Urinary bladder (tissue), 4 donors: ENCODE measurements around the gene GPR160. TPM values are rescaled to one million over a fixed set of nuclear protein-coding genes. Genes with fewer than 3 reads are reported as not detected.
A peak's percentile ranks its signal among the peaks of the same experiment; 100 is the strongest.

Experiments used
- DNase-seq: peaks from one replicate; pipeline ENCODE4 v3.0.0-alpha.2; 2015; ENCODE audit errors: extremely low spot score
- H3K27ac ChIP-seq: one replicate; pipeline ENCODE4 v1.5.1; 2013; ENCODE audit warnings: low read depth, mild to moderate bottlenecking, moderate library complexity
- H3K36me3 ChIP-seq: one replicate; pipeline ENCODE4 v1.6.1; 2013; ENCODE audit warnings: mild to moderate bottlenecking, moderate library complexity; ENCODE audit not compliant: insufficient read depth
- H3K4me1 ChIP-seq: one replicate; pipeline ENCODE4 v1.6.1; 2013; ENCODE audit warnings: mild to moderate bottlenecking, moderate library complexity; ENCODE audit not compliant: insufficient read depth
- H3K4me3 ChIP-seq: one replicate; pipeline ENCODE4 v1.5.1; 2013; ENCODE audit warnings: low read depth, low read length
- WGBS: extraction: QIAGEN DNeasy Blood & Tissue Kit; methylation state at CpG from one replicate; pipeline ENCODE4 v1.1.7; 2013; 5-methylcytosine and 5-hydroxymethylcytosine counted together
- polyA plus RNA-seq: library from polyadenylated mRNA; stranded (reverse); fragments of 200-250 nt; gene quantifications from one replicate; pipeline ENCODE4 v1.2.3, GENCODE V29; 2013
- total RNA-seq: library from RNA; depleted of rRNA; stranded (reverse); fragments of >200 nt; gene quantifications from one replicate; pipeline ENCODE4 v1.2.3, GENCODE V29; 2014
- donor health status: healthy with polysubstance abuse.
- donor health status: healthy.

The GPR160 gene
- total and polyA plus RNA-seq, 2 donors, result 4.0 to 25.9 TPM

DNA sequence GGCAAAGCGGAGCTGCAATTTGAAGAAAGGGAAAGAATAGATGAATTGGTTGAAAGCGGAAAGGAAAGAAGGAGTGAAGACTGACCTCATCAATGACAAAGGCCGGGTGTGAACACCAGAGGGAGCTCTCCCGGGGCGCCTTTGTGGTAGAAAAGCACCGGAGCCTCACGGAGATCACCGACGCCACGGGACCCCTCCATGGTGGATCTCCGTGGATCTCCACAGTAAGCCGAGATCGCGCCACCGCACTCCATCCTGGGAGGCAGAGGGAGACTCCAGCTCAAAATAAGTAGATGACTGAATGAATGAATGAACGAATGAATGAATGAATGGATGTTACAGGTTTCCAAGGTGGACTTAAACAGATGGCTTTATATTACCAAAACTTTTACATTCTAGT, 25.0 kb downstream of the GPR160 start:
- H3K4me1 ChIP-seq, result no peaks in the 10 kb centered on the region
- 96% methylated on average over 16 of the region's 16 CpGs for WGBS

DNA sequence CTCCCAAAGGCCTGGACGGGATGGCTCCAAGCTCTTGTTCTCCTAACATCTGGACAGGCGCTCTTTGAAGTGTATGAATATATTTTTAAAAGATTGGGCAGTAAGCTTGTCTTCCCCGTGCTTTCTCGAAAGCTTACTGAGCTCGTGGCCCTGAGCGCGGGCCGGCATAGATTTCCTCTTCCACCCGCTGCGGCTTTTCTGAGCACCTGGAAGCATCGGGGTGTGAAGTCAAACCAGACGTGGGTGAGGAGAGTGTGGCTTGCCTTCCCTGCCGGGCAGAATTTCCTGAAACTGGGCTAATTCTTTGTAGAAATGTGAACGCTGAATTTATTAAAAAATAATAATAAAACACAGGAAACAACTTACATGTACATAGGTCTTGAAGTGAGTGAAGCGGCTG, 25.9 kb downstream of the GPR160 start:
- WGBS, result 92% methylated on average over 15 of the region's 15 CpGs
- Histone ChIP-seq H3K36me3 (no peaks in the 10 kb centered on the region), H3K4me3 (no peak overlapping the region), H3K27ac (no peak overlapping the region), H3K4me1 (no peaks in the 10 kb centered on the region)
- DNase-seq, result no peak

More for the DNA sequence above, 25.0 kb downstream of the GPR160 start:
- no peaks in the 10 kb centered on the region for H3K36me3 ChIP-seq
- no peak overlapping the region for H3K4me3 ChIP-seq
- DNase-seq, result no peak
- no peak overlapping the region for H3K27ac ChIP-seq

DNA sequence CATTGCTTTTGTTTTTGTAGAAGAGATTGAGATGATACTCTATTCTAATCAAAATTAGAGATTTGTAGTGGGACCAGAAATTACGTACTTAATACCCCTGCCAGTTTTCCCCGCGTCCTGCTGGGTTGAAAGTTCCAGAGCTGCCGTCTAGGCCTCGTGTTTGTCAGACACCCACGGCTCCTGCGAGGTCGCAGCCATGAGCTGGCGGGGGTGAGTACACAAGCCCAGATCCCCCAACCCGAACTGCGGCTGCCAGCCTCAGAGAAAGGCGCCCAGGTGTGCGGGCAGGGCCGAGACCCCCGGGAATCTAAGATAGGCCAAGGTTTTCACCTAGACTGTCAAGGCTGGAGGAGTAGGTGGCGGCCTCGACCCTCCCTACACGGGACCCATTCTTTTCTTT, 26.3 kb downstream of the GPR160 start:
- H3K27ac ChIP-seq, result no peak overlapping the region
- H3K4me3 ChIP-seq, result no peak overlapping the region
- WGBS, result 92% methylated on average over 18 of the region's 18 CpGs
- H3K4me1 ChIP-seq, result no peaks in the 10 kb centered on the region
- no peak for DNase-seq
- no peaks in the 10 kb centered on the region for H3K36me3 ChIP-seq

DNA sequence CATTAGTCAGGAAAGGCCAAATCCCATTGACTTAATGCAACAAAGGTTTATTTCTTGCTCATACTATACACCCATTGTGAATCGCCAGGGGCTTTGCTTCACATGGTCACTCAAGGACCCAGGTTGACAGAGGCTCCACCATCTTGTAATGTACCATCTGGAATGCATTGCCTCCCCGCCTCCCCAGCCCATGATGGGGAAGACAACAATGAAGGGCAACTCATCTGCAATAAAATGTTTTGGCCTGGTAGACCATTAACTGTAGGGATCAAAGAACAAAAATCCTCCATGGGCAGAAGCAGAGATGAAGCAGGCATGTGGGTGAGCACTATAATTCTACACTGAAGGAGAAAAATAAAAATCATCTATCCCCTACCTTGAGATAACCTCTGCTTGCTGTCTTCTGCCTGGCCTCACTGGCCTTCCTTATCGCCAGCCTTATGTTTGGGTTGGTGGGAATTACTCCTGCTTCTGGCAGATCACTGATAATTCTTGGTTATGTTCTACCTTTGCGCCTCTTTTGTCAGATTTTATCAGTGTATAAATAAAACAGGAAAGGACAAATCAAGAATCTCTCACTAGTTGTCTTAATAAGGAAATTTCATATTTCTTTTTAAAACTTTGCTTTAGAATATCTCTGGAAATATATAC, 37.8 kb downstream of the GPR160 start:
- Histone ChIP-seq H3K36me3 (no peaks in the 10 kb centered on the region), H3K27ac (no peak overlapping the region), H3K4me1 (no peaks in the 10 kb centered on the region), H3K4me3 (no peak overlapping the region)
- no peak for DNase-seq
- WGBS, result 90% methylated on average over 4 of the region's 4 CpGs

DNA sequence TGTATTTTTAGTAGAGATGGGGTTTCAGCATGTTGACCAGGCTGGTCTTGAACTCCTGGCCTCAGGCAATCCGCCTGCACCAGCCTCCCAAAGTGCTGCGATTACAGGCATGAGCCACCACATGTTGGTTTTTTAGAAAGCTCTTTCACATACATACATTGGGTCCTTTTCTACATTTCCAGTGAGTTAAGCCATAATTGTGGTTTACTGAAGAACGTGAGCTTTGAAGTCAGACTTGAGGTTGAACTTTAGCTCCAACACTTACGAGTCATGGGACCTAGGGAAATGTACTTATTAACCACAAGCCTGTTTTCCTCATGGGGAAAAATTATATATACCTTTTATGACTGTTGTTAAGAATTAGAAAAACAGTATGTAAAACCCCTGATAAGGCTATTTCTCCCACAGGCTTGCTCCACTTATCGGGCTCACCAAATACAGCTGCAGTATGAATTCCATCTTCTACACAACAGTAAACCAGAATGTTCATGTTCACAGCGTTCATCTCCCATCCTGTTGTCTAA, 39.0 kb downstream of the GPR160 start:
- Histone ChIP-seq H3K4me1 (no peaks in the 10 kb centered on the region), H3K4me3 (no peak overlapping the region), H3K36me3 (no peaks in the 10 kb centered on the region), H3K27ac (no peak overlapping the region)
- no peak for DNase-seq
- whole genome bisulfite sequencing, result 93% methylated on average over 6 of the region's 6 CpGs

DNA sequence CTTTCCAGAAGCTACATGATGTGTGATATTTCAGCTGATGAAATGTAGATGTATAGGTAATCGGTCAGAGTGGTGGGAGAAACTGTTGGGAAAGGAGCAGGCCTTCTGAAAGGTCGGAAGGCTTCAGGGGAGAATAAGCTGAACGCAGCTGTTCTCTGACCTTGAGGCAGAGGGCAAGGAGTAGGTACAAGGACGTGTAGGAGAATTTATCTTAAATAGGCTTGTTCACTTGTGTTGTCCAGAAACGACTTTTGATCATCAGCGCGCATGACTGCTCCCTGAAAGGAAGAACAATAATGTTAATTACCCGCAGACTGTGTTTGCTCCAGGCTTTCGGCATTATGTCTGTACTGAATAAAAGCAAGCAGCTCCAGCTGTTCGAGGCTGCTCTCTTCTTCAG, 39.6 kb downstream of the GPR160 start:
- no peaks in the 10 kb centered on the region for H3K36me3 ChIP-seq
- H3K4me1 ChIP-seq, result no peaks in the 10 kb centered on the region
- no peak for DNase-seq
- 90% methylated on average over 10 of the region's 10 CpGs for WGBS
- no peak overlapping the region for H3K27ac ChIP-seq
- no peak overlapping the region for H3K4me3 ChIP-seq

DNA sequence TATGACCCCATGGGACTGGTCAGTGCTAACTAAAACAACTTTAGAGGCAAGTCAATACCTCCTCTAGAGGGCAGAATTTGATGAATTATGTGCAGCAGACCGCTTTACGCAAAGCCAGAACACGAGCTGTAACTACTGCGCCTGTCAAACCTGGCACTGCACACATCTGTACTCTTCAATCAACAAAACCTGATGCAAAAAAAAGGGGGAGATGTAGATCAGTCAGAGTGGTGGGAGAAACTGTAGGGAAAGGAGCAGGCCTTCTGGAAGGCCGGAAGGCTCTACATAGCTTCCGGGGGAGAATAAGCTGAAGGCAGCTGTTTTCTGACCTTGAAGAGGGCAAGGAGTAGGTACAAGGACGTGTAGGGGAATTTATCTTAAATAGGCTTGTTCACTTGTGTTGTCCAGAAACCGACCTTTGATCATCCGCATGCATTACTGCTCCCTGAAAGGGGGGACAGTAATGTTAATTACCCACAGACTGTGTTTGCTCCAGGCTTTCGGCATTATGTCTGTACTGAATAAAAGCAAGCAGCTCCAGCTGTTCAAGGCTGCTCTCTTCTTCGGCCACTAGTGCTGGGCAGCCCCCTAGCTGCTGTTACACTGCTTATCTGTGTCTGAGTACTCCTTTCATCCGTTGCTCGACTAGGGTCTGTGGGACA, 41.0 kb downstream of the GPR160 start:
- no peak for DNase-seq
- H3K36me3 ChIP-seq, result no peaks in the 10 kb centered on the region
- H3K27ac ChIP-seq, result no peak overlapping the region
- WGBS, result 76% methylated on average over 13 of the region's 13 CpGs
- no peak overlapping the region for H3K4me3 ChIP-seq
- H3K4me1 ChIP-seq, result no peaks in the 10 kb centered on the region

DNA sequence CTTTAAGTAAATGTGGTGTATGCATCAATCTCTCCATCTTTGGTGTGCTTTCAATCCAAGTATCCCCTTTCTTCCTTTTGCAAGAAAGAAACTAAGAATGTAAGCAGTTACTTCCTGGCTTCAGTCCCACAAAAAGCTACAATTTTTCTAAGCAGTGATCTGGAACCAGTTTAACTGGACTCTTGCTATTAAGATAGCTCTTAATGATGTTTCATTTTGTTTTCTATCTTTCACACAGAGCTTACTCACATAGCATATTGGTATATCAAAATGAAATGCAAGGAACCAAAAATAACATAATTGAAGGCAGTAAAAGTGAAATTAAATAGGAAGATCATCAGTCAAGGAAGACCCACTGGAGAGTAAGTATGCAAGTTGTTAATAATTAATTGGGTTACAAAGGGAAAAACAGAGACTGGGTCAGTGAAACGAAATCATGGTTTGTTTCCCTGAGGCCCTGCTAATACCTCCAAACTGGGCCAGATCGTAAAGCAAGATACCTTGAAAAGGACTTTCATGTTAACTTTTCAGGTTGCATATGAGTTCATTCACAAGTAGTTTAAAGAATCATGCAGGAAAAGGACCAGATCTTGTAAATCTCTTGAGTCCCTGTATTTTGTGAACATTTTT, 41.9 kb downstream of the GPR160 start:
- WGBS, result 66% methylated on average over 2 of the region's 2 CpGs
- Histone ChIP-seq H3K4me1 (no peaks in the 10 kb centered on the region), H3K4me3 (no peak overlapping the region), H3K27ac (no peak overlapping the region), H3K36me3 (no peaks in the 10 kb centered on the region)
- peak; percentile 8 for DNase-seq

DNA sequence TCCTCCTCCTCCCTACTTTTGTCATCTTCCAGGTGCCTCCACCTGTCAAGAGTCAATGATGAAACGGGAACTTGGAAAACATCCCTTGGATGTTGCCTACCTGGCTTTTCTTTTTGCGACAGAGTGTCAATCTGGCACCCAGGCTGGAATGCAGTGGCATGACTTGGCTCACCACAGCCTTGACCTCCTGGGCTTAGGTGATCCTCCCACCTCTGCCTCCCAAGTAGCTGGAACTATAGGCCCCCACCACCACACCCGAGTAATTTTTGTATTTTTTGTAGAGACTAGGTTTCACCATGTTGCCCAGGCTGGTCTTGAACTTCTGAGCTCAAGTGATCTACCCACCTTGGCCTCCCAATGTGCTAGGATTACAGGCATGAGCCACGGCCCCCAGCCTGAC, 42.8 kb downstream of the GPR160 start:
- Histone ChIP-seq H3K4me3 (no peak overlapping the region), H3K36me3 (no peaks in the 10 kb centered on the region), H3K4me1 (no peaks in the 10 kb centered on the region), H3K27ac (no peak overlapping the region)
- WGBS, result 93% methylated on average over 4 of the region's 4 CpGs
- DNase-seq, result no peak

DNA sequence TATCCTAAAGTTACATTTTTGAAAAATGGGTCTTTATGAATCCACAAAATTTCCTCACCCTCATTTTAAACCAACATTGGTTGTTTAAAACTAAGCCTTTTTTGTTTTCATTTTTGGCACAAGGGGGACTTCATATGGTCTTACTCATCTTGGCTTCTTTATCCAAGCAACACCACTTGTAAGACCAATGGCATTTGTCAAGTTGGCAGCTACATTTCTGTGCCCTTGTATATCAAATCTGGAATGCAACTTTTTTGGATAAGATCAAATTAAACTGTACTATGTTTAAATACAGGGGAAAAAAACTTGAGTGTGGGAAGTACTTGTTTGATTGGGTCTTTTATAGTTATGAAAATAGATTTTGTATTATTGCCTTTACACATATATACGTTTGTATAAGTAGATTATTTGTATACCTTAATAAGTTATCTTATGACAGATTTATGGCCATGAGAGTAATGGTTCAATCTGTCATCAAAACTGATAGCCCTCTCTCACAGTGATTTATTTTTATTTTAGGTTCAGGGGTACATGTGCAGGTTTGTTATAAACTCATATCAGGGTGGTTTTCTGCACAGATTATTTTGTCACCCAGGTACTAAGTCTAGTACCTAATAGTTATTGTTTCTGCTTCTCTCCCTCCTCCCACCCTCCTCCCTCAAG, 43.4 kb downstream of the GPR160 start:
- no peak for DNase-seq
- Histone ChIP-seq H3K4me1 (no peaks in the 10 kb centered on the region), H3K27ac (no peak overlapping the region), H3K36me3 (peaks cover under 1% of the 10 kb centered on the region), H3K4me3 (no peak overlapping the region)
- 51% methylated on average over 1 of the region's 1 CpG for WGBS

DNA sequence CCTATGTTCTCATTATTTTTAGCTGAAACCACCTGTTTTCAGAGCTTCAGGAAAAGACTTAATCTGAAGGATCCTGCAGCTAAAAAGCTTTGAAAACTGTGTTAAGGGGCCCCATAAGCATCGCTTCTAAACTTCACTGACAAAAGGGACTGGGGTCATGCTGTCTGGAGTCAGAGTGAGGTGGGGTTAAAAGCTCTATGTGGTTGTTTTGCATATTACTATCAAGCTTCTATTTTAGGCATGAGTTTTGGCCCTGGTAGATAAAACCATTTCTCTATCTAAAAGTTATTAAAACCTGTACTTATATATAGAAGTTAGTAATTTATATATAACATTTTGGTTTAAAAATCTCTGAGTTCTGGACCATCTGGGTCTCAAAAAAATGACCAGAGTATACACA, 45.5 kb downstream of the GPR160 start:
- H3K4me1 ChIP-seq, result no peaks in the 10 kb centered on the region
- DNase-seq, result no peak
- no peak overlapping the region for H3K27ac ChIP-seq
- peaks cover 2% of the 10 kb centered on the region for H3K36me3 ChIP-seq
- 95% methylated on average over 1 of the region's 1 CpG for WGBS
- H3K4me3 ChIP-seq, result no peak overlapping the region

DNA sequence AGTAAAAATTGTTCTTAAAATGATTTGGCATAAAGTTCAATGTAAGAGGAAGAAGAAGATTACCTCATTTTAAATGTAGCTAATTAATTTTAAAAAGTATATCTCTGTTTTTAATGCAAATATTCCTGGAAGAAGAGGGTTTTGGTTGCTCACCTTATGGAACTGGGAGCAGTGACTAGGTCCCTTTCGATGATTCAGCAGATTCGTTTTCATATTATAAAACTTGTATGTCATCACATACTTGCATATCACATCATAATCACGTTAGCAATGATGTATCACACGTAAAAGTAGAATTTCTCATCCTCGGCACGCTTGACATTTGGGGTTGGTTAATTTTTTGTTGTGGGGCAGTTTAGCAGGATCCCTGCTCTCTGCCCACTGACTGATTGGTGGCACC, 47.6 kb downstream of the GPR160 start:
- Histone ChIP-seq H3K36me3 (peaks cover 2% of the 10 kb centered on the region), H3K4me3 (no peak overlapping the region), H3K27ac (no peak overlapping the region), H3K4me1 (no peaks in the 10 kb centered on the region)
- WGBS, result 93% methylated on average over 6 of the region's 6 CpGs
- no peak for DNase-seq

DNA sequence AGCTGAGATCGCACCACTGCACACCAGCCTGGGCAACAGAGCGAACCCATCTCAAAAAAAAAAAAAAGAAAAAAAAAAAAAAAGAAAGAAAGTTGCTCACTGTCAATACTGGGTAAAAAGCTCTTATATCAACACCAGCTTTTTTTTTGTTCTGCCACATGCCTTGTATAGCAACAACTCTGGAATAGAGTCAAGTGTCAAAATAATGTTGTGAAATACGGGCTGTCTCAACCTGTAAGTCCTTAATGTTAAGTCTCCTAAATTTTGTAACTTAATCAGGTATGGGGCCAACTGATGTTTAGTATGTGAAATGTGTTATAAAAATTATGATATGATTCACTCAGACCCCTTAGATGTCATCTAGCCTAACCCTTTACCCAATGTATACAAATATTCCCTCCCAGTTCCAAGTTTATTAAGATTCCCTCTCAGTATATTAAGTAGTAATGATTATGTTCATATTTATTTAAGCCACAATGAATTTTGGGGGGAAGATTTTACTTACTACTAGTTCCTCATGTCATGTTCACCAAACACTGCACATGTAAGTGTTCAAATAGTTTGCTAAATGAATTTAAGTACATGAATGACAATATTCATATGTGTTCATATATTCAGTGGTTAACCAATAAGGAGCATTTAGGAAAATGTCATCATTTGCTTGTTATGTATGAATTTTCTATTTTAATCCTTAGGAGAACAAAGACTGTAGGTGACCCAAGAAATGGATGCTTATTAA, 52.2 kb downstream of the GPR160 start:
- Histone ChIP-seq H3K36me3 (peaks cover 2% of the 10 kb centered on the region), H3K4me1 (no peaks in the 10 kb centered on the region), H3K4me3 (no peak overlapping the region), H3K27ac (no peak overlapping the region)
- WGBS, result 95% methylated on average over 3 of the region's 3 CpGs
- no peak for DNase-seq
